GM12878 (cell line): ENCODE measurements around the gene VLDLR. TPM values are rescaled to one million over a fixed set of nuclear protein-coding genes. Genes with fewer than 3 reads are reported as not detected.

ENCODE experiments used
- ATAC-seq: fragments of 200-7000 bp; cut with Tn5 transposase; 3 replicates; pipeline ENCODE4 v1.9.1; 2020; ENCODE audit warnings: mild to moderate bottlenecking, moderate library complexity
- Bru-seq: library from RNA; stranded (reverse); fragments of 400-500 nt; gene quantifications from one replicate; lab custom pipeline; 2021; lab: Mats Ljungman, UMichigan
- BruChase-seq, 2 experiments: library from RNA; stranded (reverse); fragments of 400-500 nt; gene quantifications; one replicate each; lab custom pipeline; 2021; lab: Mats Ljungman, UMichigan
- BruUV-seq: library from RNA; stranded (reverse); fragments of 400-500 nt; replicated peaks from 2 replicates; lab custom pipeline; 2021; lab: Mats Ljungman, UMichigan
- CTCF ChIA-PET: fragments of 300-600 bp; sonication (Branson Sonifier 250); formaldehyde crosslinking; extraction: SDS; loops from one replicate; lab custom pipeline; 2021; ENCODE audit warnings: inconsistent platforms; lab: Yijun Ruan, JAX
- POLR2A ChIA-PET: fragments of 350-600 bp; formaldehyde crosslinking; extraction: SDS; loops from one replicate; lab custom pipeline; 2021; ENCODE audit warnings: inconsistent platforms; lab: Charles Lee
- RAD21 ChIA-PET: fragments of 300-600 bp; sonication (Branson Sonifier 250); formaldehyde crosslinking; loops from one replicate; lab custom pipeline; 2023; ENCODE audit warnings: antibody characterized with exemption; ENCODE audit not compliant: unreplicated experiment; lab: Charles Lee
- SMC1A ChIA-PET: fragments of 300-600 bp; sonication (Branson Sonifier 250); formaldehyde crosslinking; loops from one replicate; lab custom pipeline; 2023; ENCODE audit not compliant: unreplicated experiment, uncharacterized antibody; lab: Charles Lee
- DNase-seq: peaks from one replicate; pipeline ENCODE4 v3.0.0-alpha.2; 2011; ENCODE audit warnings: low read depth, low spot score
- FAIRE-seq: peaks from 3 replicates; lab custom pipeline; 2011; peaks lifted over from hg19 to GRCh38; lab: Jason Lieb, UNC
- H2AFZ ChIP-seq: 2 replicates; pipeline ENCODE4 v1.6.0; 2011; ENCODE audit warnings: low read depth, low read length, control low read depth; ENCODE audit not compliant: control insufficient read depth
- H3K27ac ChIP-seq: 2 replicates; pipeline ENCODE4 v1.5.1; 2011; ENCODE audit warnings: control low read depth; ENCODE audit not compliant: control insufficient read depth, insufficient read depth
- H3K27me3 ChIP-seq, 2 experiments: replicated peaks in 1 of 2; 2 replicates each; pipeline versions ENCODE4 v1.6.0 to v1.6.1; 2011; ENCODE audit warnings: low read length in 1 of 2; ENCODE audit not compliant: control insufficient read depth in 2 of 2, insufficient read depth in 2 of 2
- H3K36me3 ChIP-seq, 2 experiments: 2 replicates each; pipeline ENCODE4 v1.5.1; 2011; ENCODE audit warnings: low read length in 1 of 2; ENCODE audit not compliant: control insufficient read depth in 2 of 2, insufficient read depth in 2 of 2
- H3K4me1 ChIP-seq: 2 replicates; pipeline ENCODE4 v1.6.1; 2011; ENCODE audit warnings: mild to moderate bottlenecking, low read length, moderate library complexity, mixed read lengths; ENCODE audit not compliant: control insufficient read depth, insufficient read depth
- H3K4me2 ChIP-seq: 2 replicates; pipeline ENCODE4 v1.6.0; 2011; ENCODE audit warnings: control low read depth; ENCODE audit not compliant: control insufficient read depth, insufficient read depth
- H3K4me3 ChIP-seq: fragments of 200-600 bp; sonication (generic); 2 replicates; pipeline ENCODE4 v1.5.1; 2016
- H3K79me2 ChIP-seq: 2 replicates; pipeline ENCODE4 v1.6.0; 2011; ENCODE audit warnings: low read length; ENCODE audit not compliant: control insufficient read depth, insufficient read depth
- H3K9ac ChIP-seq: 2 replicates; pipeline ENCODE4 v1.8.0; 2011; ENCODE audit warnings: low read length, control low read depth, mixed read lengths; ENCODE audit not compliant: control insufficient read depth, insufficient read depth
- H3K9me3 ChIP-seq: replicated peaks from 3 replicates; pipeline ENCODE4 v1.5.1; 2011; ENCODE audit warnings: mild to moderate bottlenecking, low read length; ENCODE audit not compliant: control insufficient read depth, insufficient read depth
- H4K20me1 ChIP-seq: 2 replicates; pipeline ENCODE4 v1.6.0; 2011; ENCODE audit not compliant: control insufficient read depth, insufficient read depth
- BCL3 ChIP-seq: IDR thresholded peaks from 2 replicates; pipeline ENCODE4 v1.6.1; 2011; ENCODE audit warnings: borderline replicate concordance, low read depth, mild to moderate bottlenecking, moderate library complexity, low read length; ENCODE audit not compliant: insufficient read depth, poor library complexity, severe bottlenecking
- CBX5 ChIP-seq: sonication (generic); IDR thresholded peaks from 2 replicates; pipeline ENCODE4 v1.6.1; 2016; ENCODE audit warnings: low read depth, moderate library complexity, mild to moderate bottlenecking, inconsistent platforms
- CHD1 ChIP-seq: IDR thresholded peaks from 2 replicates; pipeline ENCODE4 v1.6.1; 2012; ENCODE audit warnings: low read depth, low read length, improper control_type of control experiment
- DPF2 ChIP-seq: fragments of 450-650 bp; IDR thresholded peaks from 2 replicates; pipeline ENCODE4 v1.6.1; 2017; ENCODE audit warnings: mild to moderate bottlenecking
- EGR1 ChIP-seq, 2 experiments: IDR thresholded peaks; 1 replicate in 1 of 2; 2 replicates in 1 of 2; pipeline ENCODE4 v1.6.1; 2011 to 2012; ENCODE audit warnings: low read depth in 2 of 2, low read length in 2 of 2, borderline replicate concordance in 1 of 2, mild to moderate bottlenecking in 1 of 2, moderate library complexity in 1 of 2
- EP300 ChIP-seq, 2 experiments: fragments of 150-350 bp in 1 of 2; IDR thresholded peaks; 2 replicates each; pipeline ENCODE4 v1.6.1; 2011 to 2012; ENCODE audit warnings: low read depth in 2 of 2, low read length in 2 of 2, borderline replicate concordance in 1 of 2, improper control_type of control experiment in 1 of 2, inconsistent platforms in 1 of 2; ENCODE audit not compliant: control insufficient read depth in 1 of 2
- FOXM1 ChIP-seq: IDR thresholded peaks from 2 replicates; pipeline ENCODE4 v1.6.1; 2012; ENCODE audit warnings: low read depth, mild to moderate bottlenecking, inconsistent platforms, low read length, moderate library complexity
- SP1 ChIP-seq: IDR thresholded peaks from one replicate; pipeline ENCODE4 v1.6.1; 2011; ENCODE audit warnings: low read depth, low read length
- SRF ChIP-seq, 2 experiments: IDR thresholded peaks; 2 replicates each; pipeline ENCODE4 v1.6.1; 2011; ENCODE audit warnings: low read depth in 2 of 2, low read length in 2 of 2, mild to moderate bottlenecking in 1 of 2, moderate library complexity in 1 of 2
- WGBS: methylation state at CpG from one replicate; pipeline ENCODE4 v1.1.6; 2016; ENCODE audit warnings: low lambda C conversion rate; ENCODE audit not compliant: insufficient replicate concordance, insufficient coverage; ENCODE audit errors: missing lambda C conversion rate; 5-methylcytosine and 5-hydroxymethylcytosine counted together
- in situ Hi-C: fragments of 300-500 bp; cut with MboI; formaldehyde crosslinking; loops from 9 replicates; pipeline ENCODE4 v1.14.3; 2018; ENCODE audit warnings: mixed read lengths
- intact Hi-C: fragments of 100-400 bp; cut with micrococcal nuclease; formaldehyde crosslinking; loops from one replicate; pipeline ENCODE4 v1.14.2; 2022; ENCODE audit not compliant: unreplicated experiment
- long read RNA-seq, 2 experiments: library from polyadenylated mRNA; unstranded; transcript quantifications; one replicate each; pipeline ENCODE4 v2.0.0, GENCODE V29; 2019 to 2020
- polyA minus RNA-seq, 3 experiments: library from RNA; depleted of rRNA, polyadenylated mRNA; stranded (reverse); fragments of >200 nt; gene quantifications; 2 replicates each; pipeline ENCODE4 v1.2.3, GENCODE V29; 2011
- polyA plus RNA-seq, 11 experiments: library from polyadenylated mRNA; depleted of rRNA in 4 of 11; unstranded in 6 of 11; stranded (reverse) in 5 of 11; fragments of >200 nt; fragmentation: Nextera tagmentation in 4 of 11; fragmentation: Illumina TruSeq in 1 of 11; extraction: Ambion mirVana in 4 of 11; extraction: Trizol in 1 of 11; gene quantifications; 1 replicate in 1 of 11; 2 replicates in 10 of 11; pipeline versions ENCODE4 v1.2.1 to v1.2.3, GENCODE V29; 2011 to 2016; ENCODE audit warnings: inconsistent platforms in 2 of 11, missing spikeins in 2 of 11, low read depth in 1 of 11
- total RNA-seq, 4 experiments: library from RNA; depleted of rRNA in 3 of 4; stranded (reverse); fragments of >200 nt in 3 of 4; fragmentation: Illumina TruSeq in 1 of 4; extraction: Trizol in 1 of 4; gene quantifications; 2 replicates each; pipeline versions ENCODE4 v1.2.1 to v1.2.3, GENCODE V29; 2013 to 2021

Gene VLDLR
- 37.0 and 43.4 TPM in 2 replicates for total RNA-seq (2013; cell fraction: nucleolus; rRNA removed)
- total RNA-seq (2014; rRNA removed) (0.17 and 0.38 TPM in 2 replicates), total RNA-seq (2014; rRNA removed; fragmentation: Illumina TruSeq; extraction: Trizol) (0.28 and 0.54 TPM in 2 replicates), total RNA-seq (2021) (0.92 and 1.5 TPM in 2 replicates), polyA plus RNA-seq (2011; rRNA removed) (5.8 and 5.9 TPM in 2 replicates), polyA plus RNA-seq (2014; fragmentation: Illumina TruSeq; extraction: Trizol) (0.44 and 0.60 TPM in 2 replicates), polyA plus RNA-seq (2014; fragmentation: Nextera tagmentation; extraction: Ambion mirVana) (under 1 TPM; 0.14 to 0.29 TPM), polyA plus RNA-seq (2014; rRNA removed) (0.23 and 1.3 TPM in 2 replicates), polyA plus RNA-seq (2016; fragmentation: Nextera tagmentation; extraction: Ambion mirVana) (under 1 TPM; 0.37 to 0.72 TPM), polyA minus RNA-seq (2011; rRNA and poly(A)+ RNA removed) (7.2 and 10.0 TPM in 2 replicates), Bru-seq, nascent RNA (percentile 68 among the genes with signal in this experiment), BruChase-seq, experiment 1, labeled RNA remaining after a 6-hour chase (percentile 62 among the genes with signal in this experiment), BruChase-seq, experiment 2, labeled RNA remaining after a 2-hour chase (percentile 61 among the genes with signal in this experiment)
- 2.9 TPM for polyA plus RNA-seq (2011; ENCODE audit: low read depth)
- 2.2 and 4.1 TPM in 2 replicates for polyA plus RNA-seq (2011; cell fraction: cytosol; rRNA removed)
- polyA plus RNA-seq (2011; cell fraction: nucleus; rRNA removed), result 7.7 and 12.0 TPM in 2 replicates
- 2.2 and 5.9 TPM in 2 replicates for polyA plus RNA-seq (2012)
- 1.9 and 2.5 TPM in 2 replicates for polyA minus RNA-seq (2011; cell fraction: cytosol; rRNA and poly(A)+ RNA removed)
- polyA minus RNA-seq (2011; cell fraction: nucleus; rRNA and poly(A)+ RNA removed), result 3.8 and 6.0 TPM in 2 replicates
- long read RNA-seq, experiment 1, result 0 reads
- long read RNA-seq, experiment 2, partial matches to known transcripts, result 1 of 4 reads
- long read RNA-seq, experiment 2, other reads (novel, unspliced or antisense), result 0 of 4 reads

- H3K9me3 ChIP-seq, result no peaks in the 10 kb centered on the region; the same call in 2 of the 3 replicates
- no peaks in the 10 kb centered on the region; the same call in 1 of the 2 replicates for H3K79me2 ChIP-seq
- no peak within 1 kb of the TSS for H3K27ac ChIP-seq
- H3K36me3 ChIP-seq, result no peaks in the 10 kb centered on the region
- peak within 1 kb of the TSS; percentile 71 for H2AFZ ChIP-seq
- BruUV-seq, result no TSS peak
- FAIRE-seq (no peak), DNase-seq (no peak), ATAC-seq (peak; percentile 60)
- intact Hi-C loops (loop anchor here (5.0 to 10.0 kb wide), 3 partner anchors 105 to 367 kb away; no protein-coding TSS in a partner anchor), in situ Hi-C loops (no loop called here)
- no peak for TF ChIP-seq FOXM1
- no peak for TF ChIP-seq EGR1 (IDR thresholded peaks at IDR 0.05; ENCODE audit: borderline replicate concordance in 1 of 2, low read depth in 2 of 2, low read length in 2 of 2)
- TF ChIP-seq CBX5, result no peak
- no peak for TF ChIP-seq SP1
- no peak for TF ChIP-seq CHD1
- TF ChIP-seq EP300 (IDR thresholded peaks at IDR 0.05; ENCODE audit: borderline replicate concordance in 1 of 2, control insufficient read depth in 1 of 2, low read depth in 2 of 2, low read length in 2 of 2), result no peak
- no peak for TF ChIP-seq SRF (IDR thresholded peaks at IDR 0.05; ENCODE audit: low read depth in 2 of 2, low read length in 2 of 2)
- no peak for TF ChIP-seq DPF2
- TF ChIP-seq BCL3, result no peak
- H3K4me1 ChIP-seq, result no peaks in the 10 kb centered on the region
- RAD21 ChIA-PET, result interaction anchor here (1.6 kb wide), 1 partner anchor 106 kb away, joined by 7 read pairs; no protein-coding TSS in a partner anchor
- CTCF ChIA-PET, result no interaction called here
- POLR2A ChIA-PET, result no interaction called here
- H3K4me3 ChIP-seq, result peak within 1 kb of the TSS; percentile 65
- H3K9ac ChIP-seq, result peak within 1 kb of the TSS; percentile 26
- H3K4me2 ChIP-seq, result peak within 1 kb of the TSS; percentile 87
- 0% methylated on average over 23 of the region's 72 CpGs for WGBS
- SMC1A ChIA-PET, result interaction anchor here (1.0 kb wide), 1 partner anchor 156 kb away, joined by 4 read pairs; no protein-coding TSS in a partner anchor
- no peaks in the 10 kb centered on the region; the same call in 1 of the 2 replicates for H4K20me1 ChIP-seq
- peaks cover 0 to 16% of the 10 kb centered on the region in 2 experiments; a peak in 3 of 4 replicates for H3K27me3 ChIP-seq
Observed at GRCh38 chr9:2621722-2622460, at the start of gene VLDLR. VLDLR (plus strand) TSS chr9:2621787; CDS start chr9:2622190, 403 bp downstream.
